Measurements from ENCODE around the gene CPS1.

- TF ChIP-seq CTCF (IDR thresholded peaks at IDR 0.05; ENCODE audit: insufficient read depth, low read depth, low read length): no peak
- TF ChIP-seq EZH2 (IDR thresholded peaks at IDR 0.05; ENCODE audit: insufficient read depth, low read length): no peak
Observed at GRCh38 chr2:210715560-210716082, 159.2 kb downstream of the CPS1 start.

All from astrocyte (in vitro differentiated cells and primary cell).